ENCODE results near the gene RYR2.

The RYR2 gene

GRCh38 chr1:237431448-237431847 lies 389.5 kb downstream of the RYR2 start:
- H3K4me1 ChIP-seq (ENCODE audit: control insufficient read depth, insufficient read depth, low read length): peaks cover 6% of the 10 kb centered on the region; the same call in 1 of the 2 replicates
- no peak overlapping the region for H3K4me3 ChIP-seq (ENCODE audit: low read depth, low read length)
- H3K27ac ChIP-seq (ENCODE audit: low read depth, low read length): no peak overlapping the region
- no peaks in the 10 kb centered on the region for H3K36me3 ChIP-seq (ENCODE audit: control insufficient read depth, insufficient read depth, low read length)
- H3K9ac ChIP-seq (ENCODE audit: low read length): no peak overlapping the region
- H3K9me3 ChIP-seq (ENCODE audit: control insufficient read depth, insufficient read depth, low read depth, low read length): no peaks in the 10 kb centered on the region
- no peaks in the 10 kb centered on the region for H3K27me3 ChIP-seq (ENCODE audit: control insufficient read depth, insufficient read depth, low read length)

DNA sequence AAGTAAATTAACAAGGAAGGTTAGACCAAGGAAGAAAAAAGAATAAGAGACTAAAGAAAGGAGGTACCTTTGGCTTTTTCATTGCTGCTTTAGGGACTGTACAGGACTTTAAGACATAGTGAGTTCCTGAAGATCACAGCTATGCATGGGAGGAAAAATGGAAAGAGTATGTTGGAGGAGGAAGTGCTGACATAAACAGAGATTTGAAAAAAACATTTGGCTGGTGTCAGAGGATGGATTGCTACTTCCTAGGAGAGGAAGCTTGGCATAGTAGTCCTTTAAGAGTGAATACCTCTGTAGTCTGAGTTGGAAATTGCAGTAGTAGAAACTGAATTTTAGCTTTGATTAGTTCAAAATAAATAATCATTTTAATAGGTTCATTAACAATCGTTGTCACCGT lies 398.4 kb downstream of the RYR2 start:
- H3K27ac ChIP-seq (ENCODE audit: low read depth, low read length): no peak overlapping the region
- H3K9ac ChIP-seq (ENCODE audit: low read length): no peak overlapping the region
- no peaks in the 10 kb centered on the region for H3K9me3 ChIP-seq (ENCODE audit: control insufficient read depth, insufficient read depth, low read depth, low read length)
- no peaks in the 10 kb centered on the region for H3K27me3 ChIP-seq (ENCODE audit: control insufficient read depth, insufficient read depth, low read length)
- H3K4me1 ChIP-seq (ENCODE audit: control insufficient read depth, insufficient read depth, low read length): no peaks in the 10 kb centered on the region
- H3K36me3 ChIP-seq (ENCODE audit: control insufficient read depth, insufficient read depth, low read length): no peaks in the 10 kb centered on the region
- H3K4me3 ChIP-seq (ENCODE audit: low read depth, low read length): no peak overlapping the region

DNA sequence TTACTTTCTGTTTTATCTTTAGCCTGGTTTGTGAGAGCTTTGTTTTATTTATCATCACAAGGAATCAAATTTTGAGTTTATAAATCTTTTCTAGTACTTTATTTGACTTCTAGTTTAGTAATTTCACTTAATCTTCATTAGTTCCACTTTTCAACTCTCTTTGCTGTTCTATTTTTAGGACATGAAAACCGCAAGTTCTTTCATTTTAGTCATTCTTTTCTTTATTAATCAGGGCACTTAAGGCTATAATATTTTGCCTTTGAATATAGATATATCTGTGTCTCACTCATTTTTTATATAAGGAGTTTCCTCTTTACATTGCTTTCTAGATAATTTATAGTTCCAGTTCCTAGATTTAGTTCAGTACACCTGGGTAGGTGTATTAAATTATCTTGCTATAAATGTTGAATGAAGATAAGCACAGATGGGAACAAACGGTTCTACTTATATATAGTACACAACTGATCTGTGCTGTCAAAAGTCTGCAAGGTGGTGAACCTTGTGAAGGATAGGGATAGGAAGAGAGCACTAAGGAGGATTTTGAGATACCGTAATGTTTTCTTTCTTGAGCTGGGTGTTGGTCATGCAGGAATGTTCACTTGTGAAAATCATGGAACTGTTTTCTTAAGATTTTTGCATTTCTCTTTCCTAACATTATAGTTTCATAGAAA lies 402.3 kb downstream of the RYR2 start:
- no peaks in the 10 kb centered on the region for H3K9me3 ChIP-seq (ENCODE audit: control insufficient read depth, insufficient read depth, low read depth, low read length)
- H3K27ac ChIP-seq (ENCODE audit: low read depth, low read length): no peak overlapping the region
- no peak overlapping the region for H3K9ac ChIP-seq (ENCODE audit: low read length)

DNA sequence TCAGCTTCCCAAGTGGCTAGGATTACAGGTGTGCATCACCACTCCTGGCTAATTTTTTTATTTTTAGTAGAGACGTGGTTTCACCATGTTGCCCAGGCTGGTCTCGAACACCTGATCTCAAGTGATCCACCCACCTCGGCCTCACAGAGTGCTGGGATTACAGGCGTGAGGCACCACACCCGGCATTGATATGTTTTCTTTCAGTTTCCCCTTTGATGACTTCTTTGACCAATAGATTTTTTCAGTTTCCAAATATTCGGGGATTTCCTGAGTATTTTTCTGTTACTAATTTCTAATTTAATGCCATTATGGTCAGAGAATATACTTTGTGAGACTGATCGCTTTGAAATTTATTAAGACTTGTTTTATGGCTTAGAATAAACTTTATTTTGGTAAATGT lies 406.1 kb downstream of the RYR2 start:
- H3K36me3 ChIP-seq (ENCODE audit: control insufficient read depth, insufficient read depth, low read length): no peaks in the 10 kb centered on the region
- no peak overlapping the region for H3K27ac ChIP-seq (ENCODE audit: low read depth, low read length)
- no peak overlapping the region for H3K9ac ChIP-seq (ENCODE audit: low read length)
- no peaks in the 10 kb centered on the region for H3K4me1 ChIP-seq (ENCODE audit: control insufficient read depth, insufficient read depth, low read length)
- H3K27me3 ChIP-seq (ENCODE audit: control insufficient read depth, insufficient read depth, low read length): no peaks in the 10 kb centered on the region
- H3K9me3 ChIP-seq (ENCODE audit: control insufficient read depth, insufficient read depth, low read depth, low read length): no peaks in the 10 kb centered on the region
- H3K4me3 ChIP-seq (ENCODE audit: low read depth, low read length): no peak overlapping the region

More for the DNA sequence above, 402.3 kb downstream of the RYR2 start:
- H3K36me3 ChIP-seq (ENCODE audit: control insufficient read depth, insufficient read depth, low read length): no peaks in the 10 kb centered on the region
- no peak overlapping the region for H3K4me3 ChIP-seq (ENCODE audit: low read depth, low read length)
- H3K27me3 ChIP-seq (ENCODE audit: control insufficient read depth, insufficient read depth, low read length): no peaks in the 10 kb centered on the region
- no peaks in the 10 kb centered on the region for H3K4me1 ChIP-seq (ENCODE audit: control insufficient read depth, insufficient read depth, low read length)

DNA sequence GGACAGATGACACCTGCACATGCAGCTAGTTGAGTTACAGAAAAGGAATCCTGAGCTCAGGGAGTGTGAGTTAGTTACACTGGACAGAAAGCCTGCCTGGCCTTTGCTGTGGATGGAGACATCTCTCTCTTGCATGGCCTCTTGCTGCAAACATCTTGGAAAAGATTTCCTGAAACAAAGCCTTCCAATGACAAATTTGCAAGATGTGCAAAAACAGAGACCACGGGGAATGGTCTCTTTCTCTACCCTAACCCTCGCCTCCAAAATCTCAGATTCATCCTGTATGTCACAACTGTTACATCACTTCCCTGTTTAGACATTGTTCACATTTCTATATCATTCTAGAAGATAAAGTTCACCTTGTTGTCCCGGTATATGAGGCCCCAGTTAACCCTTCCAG lies 415.6 kb downstream of the RYR2 start:
- Histone ChIP-seq H3K4me3 (ENCODE audit: low read depth, low read length) (no peak overlapping the region), H3K4me1 (ENCODE audit: control insufficient read depth, insufficient read depth, low read length) (no peaks in the 10 kb centered on the region), H3K9ac (ENCODE audit: low read length) (no peak overlapping the region), H3K9me3 (ENCODE audit: control insufficient read depth, insufficient read depth, low read depth, low read length) (no peaks in the 10 kb centered on the region), H3K27ac (ENCODE audit: low read depth, low read length) (no peak overlapping the region), H3K36me3 (ENCODE audit: control insufficient read depth, insufficient read depth, low read length) (peaks cover 4% of the 10 kb centered on the region; the same call in 1 of the 2 replicates), H3K27me3 (ENCODE audit: control insufficient read depth, insufficient read depth, low read length) (no peaks in the 10 kb centered on the region)

DNA sequence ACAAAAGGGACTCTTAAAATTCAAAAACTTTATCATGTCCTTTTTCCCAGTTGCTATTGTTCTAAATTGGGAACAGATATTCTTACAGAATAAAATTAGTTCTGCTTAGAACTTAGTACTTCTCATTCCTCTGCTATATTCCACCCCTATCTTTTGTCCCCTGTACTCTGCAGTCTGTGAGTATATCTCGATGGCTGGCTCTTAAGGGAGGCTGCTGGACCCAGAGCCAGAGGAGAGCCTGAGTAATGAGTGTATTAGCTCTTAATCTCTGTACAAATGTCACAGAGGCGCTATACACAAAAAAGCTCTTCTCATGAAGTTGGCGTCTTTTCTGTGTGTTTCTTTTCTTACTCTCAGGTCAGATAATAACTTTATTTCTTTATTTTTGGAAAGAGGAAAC lies 425.3 kb downstream of the RYR2 start:
- Histone ChIP-seq H3K36me3 (ENCODE audit: control insufficient read depth, insufficient read depth, low read length) (no peaks in the 10 kb centered on the region), H3K27ac (ENCODE audit: low read depth, low read length) (no peak overlapping the region), H3K4me1 (ENCODE audit: control insufficient read depth, insufficient read depth, low read length) (no peaks in the 10 kb centered on the region), H3K9me3 (ENCODE audit: control insufficient read depth, insufficient read depth, low read depth, low read length) (no peaks in the 10 kb centered on the region), H3K9ac (ENCODE audit: low read length) (no peak overlapping the region), H3K4me3 (ENCODE audit: low read depth, low read length) (no peak overlapping the region), H3K27me3 (ENCODE audit: control insufficient read depth, insufficient read depth, low read length) (no peaks in the 10 kb centered on the region)

- Histone ChIP-seq H3K9ac (ENCODE audit: low read length) (no peak overlapping the region), H3K4me1 (ENCODE audit: control insufficient read depth, insufficient read depth, low read length) (no peaks in the 10 kb centered on the region), H3K27ac (ENCODE audit: low read depth, low read length) (no peak overlapping the region), H3K27me3 (ENCODE audit: control insufficient read depth, insufficient read depth, low read length) (no peaks in the 10 kb centered on the region), H3K36me3 (ENCODE audit: control insufficient read depth, insufficient read depth, low read length) (no peaks in the 10 kb centered on the region), H3K4me3 (ENCODE audit: low read depth, low read length) (no peak overlapping the region), H3K9me3 (ENCODE audit: control insufficient read depth, insufficient read depth, low read depth, low read length) (no peaks in the 10 kb centered on the region)
Observed at GRCh38 chr1:237470712-237471338, 428.8 kb downstream of the RYR2 start.

- no peak overlapping the region for H3K4me3 ChIP-seq (ENCODE audit: low read depth, low read length)
- H3K36me3 ChIP-seq (ENCODE audit: control insufficient read depth, insufficient read depth, low read length): no peaks in the 10 kb centered on the region
- no peaks in the 10 kb centered on the region for H3K4me1 ChIP-seq (ENCODE audit: control insufficient read depth, insufficient read depth, low read length)
- H3K9me3 ChIP-seq (ENCODE audit: control insufficient read depth, insufficient read depth, low read depth, low read length): no peaks in the 10 kb centered on the region
- H3K27ac ChIP-seq (ENCODE audit: low read depth, low read length): no peak overlapping the region
- no peaks in the 10 kb centered on the region for H3K27me3 ChIP-seq (ENCODE audit: control insufficient read depth, insufficient read depth, low read length)
- H3K9ac ChIP-seq (ENCODE audit: low read length): no peak overlapping the region
Observed at GRCh38 chr1:237471377-237471776, 429.4 kb downstream of the RYR2 start.

DNA sequence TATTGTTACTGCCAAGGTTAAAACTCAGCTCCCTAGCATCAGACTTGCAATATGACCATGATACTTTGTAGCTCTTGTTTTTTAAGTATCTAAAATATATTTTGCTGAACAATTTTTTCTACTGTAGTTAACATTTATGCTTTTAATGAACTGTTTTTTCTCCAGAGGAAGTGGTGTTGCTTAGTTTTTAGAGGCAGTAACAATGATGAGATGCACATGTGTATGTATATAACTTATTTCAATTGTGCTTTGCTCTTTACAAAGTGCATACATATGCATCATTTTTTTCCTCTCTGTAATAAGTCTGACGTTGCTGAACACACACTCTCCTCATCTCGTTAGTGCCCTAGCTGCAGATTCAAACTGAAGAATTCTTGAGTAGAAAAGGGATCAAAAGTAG lies 430.0 kb downstream of the RYR2 start:
- Histone ChIP-seq H3K4me1 (ENCODE audit: control insufficient read depth, insufficient read depth, low read length) (no peaks in the 10 kb centered on the region), H3K36me3 (ENCODE audit: control insufficient read depth, insufficient read depth, low read length) (no peaks in the 10 kb centered on the region), H3K27me3 (ENCODE audit: control insufficient read depth, insufficient read depth, low read length) (no peaks in the 10 kb centered on the region), H3K4me3 (ENCODE audit: low read depth, low read length) (no peak overlapping the region), H3K9ac (ENCODE audit: low read length) (no peak overlapping the region), H3K9me3 (ENCODE audit: control insufficient read depth, insufficient read depth, low read depth, low read length) (no peaks in the 10 kb centered on the region), H3K27ac (ENCODE audit: low read depth, low read length) (no peak overlapping the region)

DNA sequence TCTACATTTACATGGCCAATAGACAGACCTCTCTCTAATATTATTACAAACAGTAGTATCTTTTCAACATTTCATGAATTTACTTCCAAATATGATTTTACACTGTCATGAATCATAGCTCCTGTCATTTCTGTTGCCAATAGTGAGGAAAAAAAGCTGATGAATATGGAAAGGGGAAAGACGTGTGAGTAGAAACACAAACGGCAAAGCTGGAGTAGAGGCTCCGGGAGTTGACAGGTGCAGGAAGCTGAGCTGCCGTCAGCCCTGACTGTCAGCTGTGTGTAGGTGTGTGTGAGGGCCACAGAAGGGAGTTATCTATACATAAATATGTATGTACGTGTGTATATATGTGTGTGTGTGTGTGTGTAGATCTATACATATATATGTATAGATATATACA lies 431.9 kb downstream of the RYR2 start:
- Histone ChIP-seq H3K36me3 (ENCODE audit: control insufficient read depth, insufficient read depth, low read length) (no peaks in the 10 kb centered on the region), H3K27me3 (ENCODE audit: control insufficient read depth, insufficient read depth, low read length) (no peaks in the 10 kb centered on the region), H3K4me1 (ENCODE audit: control insufficient read depth, insufficient read depth, low read length) (no peaks in the 10 kb centered on the region), H3K9ac (ENCODE audit: low read length) (no peak overlapping the region), H3K27ac (ENCODE audit: low read depth, low read length) (no peak overlapping the region), H3K9me3 (ENCODE audit: control insufficient read depth, insufficient read depth, low read depth, low read length) (no peaks in the 10 kb centered on the region), H3K4me3 (ENCODE audit: low read depth, low read length) (no peak overlapping the region)

DNA sequence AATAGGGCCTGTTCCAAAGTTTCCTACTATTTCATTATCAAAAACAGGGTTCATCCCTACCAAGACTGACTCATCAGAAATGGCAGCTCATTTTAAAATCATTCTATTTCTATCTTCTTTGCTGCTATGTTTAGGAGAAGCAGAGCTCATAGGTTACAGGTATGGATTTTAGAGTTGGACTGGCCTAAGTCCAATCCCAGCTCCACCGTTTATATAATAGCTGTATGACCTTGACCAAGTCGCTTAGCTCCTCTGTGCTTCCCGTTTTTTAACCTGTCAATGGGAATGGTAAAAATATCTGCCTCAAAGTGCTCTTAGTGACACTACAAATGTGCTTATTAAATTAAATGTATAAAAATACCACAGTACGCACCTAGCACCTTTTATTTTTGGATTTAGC lies 436.1 kb downstream of the RYR2 start:
- Histone ChIP-seq H3K9me3 (ENCODE audit: control insufficient read depth, insufficient read depth, low read depth, low read length) (no peaks in the 10 kb centered on the region), H3K27ac (ENCODE audit: low read depth, low read length) (no peak overlapping the region), H3K36me3 (ENCODE audit: control insufficient read depth, insufficient read depth, low read length) (no peaks in the 10 kb centered on the region), H3K4me3 (ENCODE audit: low read depth, low read length) (no peak overlapping the region), H3K4me1 (ENCODE audit: control insufficient read depth, insufficient read depth, low read length) (no peaks in the 10 kb centered on the region), H3K9ac (ENCODE audit: low read length) (no peak overlapping the region), H3K27me3 (ENCODE audit: control insufficient read depth, insufficient read depth, low read length) (no peaks in the 10 kb centered on the region)
